H1 (cell line): ENCODE measurements around the gene CYTH1. TPM values are rescaled to one million over a fixed set of nuclear protein-coding genes. Genes with fewer than 3 reads are reported as not detected.

Experiments used
- CTCF ChIA-PET: fragments of 300-600 bp; sonication (Branson Sonifier 250); formaldehyde crosslinking; loops from one replicate; lab custom pipeline; 2021; ENCODE audit not compliant: partially characterized antibody; lab: Charles Lee
- POLR2A ChIA-PET: fragments of 300-600 bp; sonication (Branson Sonifier 250); formaldehyde crosslinking; loops from one replicate; lab custom pipeline; 2021; ENCODE audit warnings: inconsistent platforms; ENCODE audit not compliant: partially characterized antibody; lab: Charles Lee
- DNase-seq, 2 experiments: peaks; one replicate each; pipeline versions ENCODE4 v3.0.0 to v3.0.0-alpha.2; 2010 to 2022; ENCODE audit warnings: low spot score in 2 of 2, low read depth in 1 of 2, mixed read lengths in 1 of 2
- FAIRE-seq: peaks from 2 replicates; lab custom pipeline; 2011; peaks lifted over from hg19 to GRCh38; lab: Jason Lieb, UNC
- H2AFZ ChIP-seq: 2 replicates; pipeline ENCODE4 v1.8.1; 2012; ENCODE audit warnings: low read length, inconsistent platforms
- H2AK5ac ChIP-seq: 2 replicates; pipeline ENCODE4 v1.6.1; 2013; ENCODE audit warnings: low read depth, low read length
- H2BK120ac ChIP-seq: replicated peaks from 2 replicates; pipeline ENCODE3; 2013; ENCODE audit warnings: low read depth, low read length, inconsistent platforms
- H2BK12ac ChIP-seq: 2 replicates; pipeline ENCODE4 v1.6.1; 2013; ENCODE audit warnings: low read depth, low read length
- H2BK15ac ChIP-seq: 2 replicates; pipeline ENCODE4 v1.6.1; 2013; ENCODE audit warnings: low read length
- H2BK20ac ChIP-seq: 2 replicates; pipeline ENCODE4 v1.6.1; 2013; ENCODE audit warnings: low read length
- H2BK5ac ChIP-seq: 2 replicates; pipeline ENCODE4 v1.6.1; 2013; ENCODE audit warnings: low read depth, low read length
- H3K14ac ChIP-seq: 2 replicates; pipeline ENCODE4 v1.6.1; 2013; ENCODE audit warnings: inconsistent platforms; ENCODE audit not compliant: insufficient read length
- H3K18ac ChIP-seq: 2 replicates; pipeline ENCODE4 v1.6.1; 2013; ENCODE audit warnings: low read length; ENCODE audit errors: extremely low read depth
- H3K23ac ChIP-seq: 2 replicates; pipeline ENCODE4 v1.6.1; 2013; ENCODE audit warnings: inconsistent platforms; ENCODE audit not compliant: insufficient read length
- H3K23me2 ChIP-seq: 2 replicates; pipeline ENCODE4 v1.6.1; 2013; ENCODE audit warnings: low read depth, low read length
- H3K27ac ChIP-seq: 2 replicates; pipeline ENCODE4 v1.6.1; 2011; ENCODE audit warnings: low read depth, low read length, inconsistent platforms
- H3K27me3 ChIP-seq, 4 experiments: replicated peaks in 1 of 4; 1 replicate in 1 of 4; 2 replicates in 3 of 4; pipeline versions ENCODE4 v1.6.1 to v1.8.1; 2011 to 2013; ENCODE audit warnings: low read length in 3 of 4, mild to moderate bottlenecking in 3 of 4, inconsistent platforms in 2 of 4, mixed read lengths in 2 of 4, moderate library complexity in 1 of 4; ENCODE audit not compliant: control insufficient read depth in 3 of 4, insufficient read depth in 3 of 4; ENCODE audit errors: extremely low read depth in 1 of 4
- H3K36me3 ChIP-seq, 4 experiments: 2 replicates each; pipeline versions ENCODE4 v1.6.1 to v1.8.1; 2011 to 2013; ENCODE audit warnings: mild to moderate bottlenecking in 4 of 4, low read length in 3 of 4, moderate library complexity in 2 of 4, control low read depth in 1 of 4, inconsistent platforms in 1 of 4; ENCODE audit not compliant: insufficient read depth in 4 of 4, control insufficient read depth in 2 of 4
- H3K4ac ChIP-seq: replicated peaks from 2 replicates; pipeline ENCODE3; 2013; ENCODE audit warnings: low read length, low read depth, mixed read lengths, inconsistent platforms; ENCODE audit not compliant: insufficient read length
- H3K4me1 ChIP-seq, 4 experiments: replicated peaks in 1 of 4; 1 replicate in 1 of 4; 2 replicates in 3 of 4; pipeline versions ENCODE4 v1.6.1 to v1.8.1; 2011 to 2013; ENCODE audit warnings: low read length in 3 of 4, inconsistent platforms in 2 of 4, mixed read lengths in 1 of 4; ENCODE audit not compliant: insufficient read depth in 4 of 4, control insufficient read depth in 3 of 4
- H3K4me2 ChIP-seq, 2 experiments: 2 replicates each; pipeline versions ENCODE4 v1.6.1 to v1.8.1; 2011 to 2013; ENCODE audit warnings: low read depth in 2 of 2, low read length in 2 of 2, control low read depth in 1 of 2, inconsistent platforms in 1 of 2, mild to moderate bottlenecking in 1 of 2; ENCODE audit not compliant: insufficient read depth in 1 of 2
- H3K4me3 ChIP-seq, 4 experiments: fragments of 200-600, 300-600 bp in 1 of 4; sonication (generic), shearing (Covaris generic), sonication (Bioruptor Twin) in 1 of 4; 2 replicates each; pipeline versions ENCODE4 v1.5.1 to v1.8.1; 2011 to 2016; ENCODE audit warnings: low read length in 4 of 4, low read depth in 3 of 4, control low read depth in 2 of 4, inconsistent platforms in 2 of 4, mild to moderate bottlenecking in 2 of 4, mixed read lengths in 1 of 4, moderate library complexity in 1 of 4; ENCODE audit not compliant: insufficient read depth in 2 of 4; ENCODE audit errors: extremely low read depth in 1 of 4
- H3K56ac ChIP-seq: replicated peaks from 2 replicates; pipeline ENCODE3; 2013; ENCODE audit warnings: low read depth, mild to moderate bottlenecking, mixed read lengths, low read length, inconsistent platforms; ENCODE audit not compliant: insufficient read length
- H3K79me1 ChIP-seq: 2 replicates; pipeline ENCODE4 v1.6.1; 2013; ENCODE audit warnings: low read depth, low read length, control low read depth
- H3K79me2 ChIP-seq, 2 experiments: 2 replicates each; pipeline versions ENCODE4 v1.6.1 to v1.8.1; 2012 to 2013; ENCODE audit warnings: low read length in 2 of 2, mild to moderate bottlenecking in 2 of 2, inconsistent platforms in 1 of 2; ENCODE audit not compliant: insufficient read depth in 2 of 2, control insufficient read depth in 1 of 2
- H3K9ac ChIP-seq, 4 experiments: replicated peaks in 1 of 4; 1 replicate in 1 of 4; 2 replicates in 3 of 4; pipeline versions ENCODE4 v1.6.1 to v1.8.1; 2011 to 2013; ENCODE audit warnings: low read depth in 3 of 4, low read length in 3 of 4, control low read depth in 2 of 4, mild to moderate bottlenecking in 2 of 4, moderate library complexity in 2 of 4, inconsistent platforms in 1 of 4; ENCODE audit errors: extremely low read depth in 1 of 4
- H3K9me3 ChIP-seq, 2 experiments: 2 replicates each; pipeline versions ENCODE4 v1.6.1 to v1.8.1; 2012 to 2013; ENCODE audit warnings: mild to moderate bottlenecking in 2 of 2, moderate library complexity in 2 of 2, control low read depth in 1 of 2, inconsistent platforms in 1 of 2, low read depth in 1 of 2, low read length in 1 of 2, mixed read lengths in 1 of 2; ENCODE audit not compliant: insufficient read depth in 2 of 2
- H4K20me1 ChIP-seq, 2 experiments: replicated peaks in 1 of 2; 2 replicates each; pipeline versions ENCODE3 to v1.8.1; 2011 to 2013; ENCODE audit warnings: inconsistent platforms in 2 of 2, low read length in 2 of 2, mild to moderate bottlenecking in 1 of 2; ENCODE audit not compliant: insufficient read depth in 2 of 2, control insufficient read depth in 1 of 2
- H4K5ac ChIP-seq: 2 replicates; pipeline ENCODE4 v1.6.1; 2013; ENCODE audit warnings: low read length, low read depth, mixed read lengths, inconsistent platforms; ENCODE audit not compliant: insufficient read length
- H4K8ac ChIP-seq: 2 replicates; pipeline ENCODE4 v1.8.0; 2013; ENCODE audit warnings: mild to moderate bottlenecking, moderate library complexity, low read length, inconsistent platforms; ENCODE audit not compliant: insufficient read depth; ENCODE audit errors: extremely low read depth
- H4K91ac ChIP-seq: replicated peaks from 2 replicates; pipeline ENCODE3; 2013; ENCODE audit warnings: low read length, mixed read lengths, inconsistent platforms; ENCODE audit not compliant: insufficient read length
- BCL11A ChIP-seq, 2 experiments: IDR thresholded peaks; one replicate each; pipeline ENCODE4 v1.6.1; 2011; ENCODE audit warnings: low read depth in 2 of 2, low read length in 2 of 2, mild to moderate bottlenecking in 2 of 2
- CHD1 ChIP-seq: IDR thresholded peaks from 2 replicates; pipeline ENCODE4 v1.6.1; 2012; ENCODE audit warnings: low read depth, low read length, improper control_type of control experiment
- EZH2 ChIP-seq: fragments of 200-600 bp; sonication (generic); IDR thresholded peaks from 2 replicates; pipeline ENCODE4 v1.7.1; 2012; ENCODE audit warnings: low read depth, mild to moderate bottlenecking, moderate library complexity, low read length, inconsistent platforms; ENCODE audit not compliant: severe bottlenecking
- GTF2F1 ChIP-seq: IDR thresholded peaks from 2 replicates; pipeline ENCODE4 v1.6.1; 2012; ENCODE audit warnings: low read depth, low read length, improper control_type of control experiment, borderline replicate concordance
- HDAC6 ChIP-seq: IDR thresholded peaks from one replicate; pipeline ENCODE4 v1.7.1; 2012; ENCODE audit warnings: low read depth, mild to moderate bottlenecking, inconsistent platforms, low read length, moderate library complexity
- RBBP5 ChIP-seq: IDR thresholded peaks from 2 replicates; pipeline ENCODE4 v1.7.1; 2012; ENCODE audit warnings: low read depth, mild to moderate bottlenecking, inconsistent platforms, low read length, moderate library complexity, borderline replicate concordance
- RFX5 ChIP-seq: IDR thresholded peaks from 2 replicates; pipeline ENCODE4 v1.6.1; 2011; ENCODE audit warnings: low read depth, low read length, improper control_type of control experiment, borderline replicate concordance
- RNF2 ChIP-seq: fragments of 200-900, 300-1000 bp; sonication (generic); IDR thresholded peaks from 2 replicates; pipeline ENCODE4 v1.7.1; 2016; ENCODE audit warnings: borderline replicate concordance, low read depth, mild to moderate bottlenecking, antibody characterized with exemption, low read length; ENCODE audit not compliant: poor library complexity, severe bottlenecking; ENCODE audit errors: missing control alignments
- RXRA ChIP-seq: IDR thresholded peaks from 2 replicates; pipeline ENCODE4 v1.6.1; 2011; ENCODE audit warnings: low read depth, mild to moderate bottlenecking, low read length, moderate library complexity; ENCODE audit not compliant: insufficient read depth
- SP1 ChIP-seq: IDR thresholded peaks from 2 replicates; pipeline ENCODE4 v1.6.1; 2011; ENCODE audit warnings: low read depth, low read length
- SP2 ChIP-seq: IDR thresholded peaks from 2 replicates; pipeline ENCODE4 v1.6.1; 2012; ENCODE audit warnings: mild to moderate bottlenecking, low read length, inconsistent platforms
- TEAD4 ChIP-seq: IDR thresholded peaks from 2 replicates; pipeline ENCODE4 v1.6.1; 2012; ENCODE audit warnings: low read depth, low read length, inconsistent platforms, mixed read lengths
- WGBS, 2 experiments: shearing (Covaris generic) in 1 of 2; methylation state at CpG; one replicate each; pipeline versions ENCODE4 v1.1.6 to v1.1.7; 2013 to 2015; ENCODE audit warnings: low lambda C conversion rate in 2 of 2, mixed read lengths in 2 of 2, inconsistent platforms in 1 of 2, low coverage in 1 of 2, missing lambda C conversion rate in 1 of 2; ENCODE audit not compliant: insufficient replicate concordance in 2 of 2, insufficient coverage in 1 of 2, insufficient read length in 1 of 2; ENCODE audit errors: extremely low coverage in 1 of 2, missing lambda C conversion rate in 1 of 2; 5-methylcytosine and 5-hydroxymethylcytosine counted together
- polyA plus RNA-seq, 7 experiments: library from polyadenylated mRNA; depleted of rRNA in 3 of 7; stranded (reverse) in 5 of 7; unstranded in 2 of 7; fragments of >200 nt in 5 of 7; fragments of 200-250 nt in 2 of 7; gene quantifications; 1 replicate in 5 of 7; 2 replicates in 1 of 7; 4 replicates in 1 of 7; pipeline versions ENCODE4 v1.2.1 to v1.2.3, GENCODE V29; 2011 to 2013; ENCODE audit warnings: missing spikeins in 2 of 7, mixed read lengths in 2 of 7
- total RNA-seq: library from RNA; stranded (reverse); fragmentation: NEBNext Ultra II Directional; extraction: Animal tissue kit (Norgen Biotek cat#: 25700); gene quantifications from 2 replicates; pipeline ENCODE4 v1.2.1, GENCODE V29; 2021
- TF ChIP-seq, protein P1 (sequence below): IDR thresholded peaks from 2 replicates; pipeline ENCODE4 v1.6.1; 2012; ENCODE audit warnings: inconsistent platforms

The CYTH1 gene
- total and polyA plus RNA-seq, 2 of the 8 experiments (the other 6 are each of a cell fraction or from before 2014, with no cell fraction given): 12.8 to 14.8 TPM

DNA sequence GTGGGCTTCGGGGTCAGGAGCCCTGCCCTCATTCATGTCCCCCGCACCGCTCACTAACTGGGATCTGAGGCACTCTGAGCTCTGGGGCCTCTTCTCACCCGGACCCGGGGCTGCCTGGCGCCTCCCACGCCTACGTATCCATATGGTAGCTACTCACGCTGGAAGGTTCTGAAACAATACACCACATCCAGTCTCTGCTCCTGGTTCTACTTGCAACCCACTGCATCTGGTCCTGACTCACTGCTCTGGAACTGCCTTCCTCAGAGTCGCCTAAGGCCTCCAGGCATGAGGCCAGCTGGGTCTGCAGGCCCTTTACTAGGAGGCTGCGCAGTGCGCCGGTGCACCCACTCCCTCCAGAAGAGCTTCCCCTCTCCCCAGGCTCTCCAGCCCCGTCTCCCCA lies 40.5 kb upstream of the CYTH1 start:
- Histone ChIP-seq H2BK12ac (no peak overlapping the region), H3K4ac (no peak overlapping the region), H3K18ac (no peak overlapping the region), H3K23ac (no peak overlapping the region), H3K14ac (no peak overlapping the region), H2BK5ac (no peak overlapping the region), H2AFZ (no peak overlapping the region), H3K36me3 (peaks cover 41 to 78% (median 77%) of the 10 kb centered on the region in 4 experiments), H3K9me3 (no peaks in the 10 kb centered on the region), H4K91ac (no peak overlapping the region), H4K8ac (no peak overlapping the region), H4K20me1 (peaks cover 6 to 12% of the 10 kb centered on the region in 2 experiments), H3K27ac (no peak overlapping the region), H3K4me3 (no peak overlapping the region), H3K56ac (no peak overlapping the region), H3K79me1 (peaks cover 4% of the 10 kb centered on the region; the same call in 1 of the 2 replicates), H2AK5ac (no peak overlapping the region), H4K5ac (no peak overlapping the region), H3K23me2 (no peaks in the 10 kb centered on the region), H3K4me2 (no peak overlapping the region), H3K4me1 (no peaks in the 10 kb centered on the region), H3K9ac (no peak overlapping the region), H3K79me2 (peaks cover 0 to 9% of the 10 kb centered on the region in 2 experiments; a peak in 1 of 4 replicates), H2BK120ac (no peak overlapping the region), H2BK20ac (no peak overlapping the region), H2BK15ac (no peak overlapping the region), H3K27me3 (no peaks in the 10 kb centered on the region)
- POLR2A ChIA-PET: interaction anchor here (0.5 to 0.9 kb wide), 3 partner anchors 11 to 22 kb away, joined by 3 read pairs; no protein-coding TSS in a partner anchor
- 92% methylated on average over 12 of the region's 14 CpGs; no CpG with 5 or more reads in 1 of the 2 experiments for WGBS, 2 experiments
- no peak for DNase-seq
- CTCF ChIA-PET: interaction anchor here (1.8 to 2.2 kb wide), 3 partner anchors 10 to 13 kb away, joined by 4 to 14 read pairs (median 7); no protein-coding TSS in a partner anchor
- no peak for FAIRE-seq
- TF ChIP-seq RFX5 (no peak), CHD1 (no peak), SP2 (no peak), RBBP5 (no peak), HDAC6 (no peak), RXRA (no peak), BCL11A (IDR thresholded peaks at IDR 0.05; ENCODE audit: low read depth in 2 of 2, low read length in 2 of 2) (no peak), TEAD4 (no peak), GTF2F1 (no peak), RNF2 (no peak), EZH2 (no peak), SP1 (no peak)
- TF ChIP-seq, protein P1, sequence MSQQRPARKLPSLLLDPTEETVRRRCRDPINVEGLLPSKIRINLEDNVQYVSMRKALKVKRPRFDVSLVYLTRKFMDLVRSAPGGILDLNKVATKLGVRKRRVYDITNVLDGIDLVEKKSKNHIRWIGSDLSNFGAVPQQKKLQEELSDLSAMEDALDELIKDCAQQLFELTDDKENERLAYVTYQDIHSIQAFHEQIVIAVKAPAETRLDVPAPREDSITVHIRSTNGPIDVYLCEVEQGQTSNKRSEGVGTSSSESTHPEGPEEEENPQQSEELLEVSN: no peak
